Esophagus (tissue), 2 donors: ENCODE measurements around the gene ZGPAT. TPM values are rescaled to one million over a fixed set of nuclear protein-coding genes. Genes with fewer than 3 reads are reported as not detected.

Source experiments
- polyA plus RNA-seq, 2 donors: library from polyadenylated mRNA; stranded (reverse); fragments of 200-250 nt; gene quantifications; one replicate each; pipeline ENCODE4 v1.2.3, GENCODE V29; 2013
- donor health status: healthy with polysubstance abuse.
- donor health status: Bipolar disorder and iron deficiency.

Gene ZGPAT
- polyA plus RNA-seq, 2 donors = 24.4 to 38.9 TPM

Other genes starting within 250 kb of the ZGPAT start
- under 1 TPM; 0.01 to 0.06 TPM for gene KCNQ2, start 235.4 kb upstream of the ZGPAT start, polyA plus RNA-seq
- gene EEF1A2, start 209.0 kb upstream of the ZGPAT start, polyA plus RNA-seq = 1 to 10 TPM in 1 of 2 donors, under 1 TPM in 1; 0.86 to 7.3 TPM
- 1,000 to 10,000 TPM in 1 of 2 donors, 100 to 1,000 TPM in 1; 615 to 1,105 TPM for gene PPDPF, start 187.3 kb upstream of the ZGPAT start, polyA plus RNA-seq
- gene PTK6, start 170.7 kb upstream of the ZGPAT start, polyA plus RNA-seq = 10 to 100 TPM; 80.1 to 81.6 TPM
- under 1 TPM in 1 of 2 donors, not detected in 1; 0.04 TPM for gene SRMS, start 160.3 kb upstream of the ZGPAT start, polyA plus RNA-seq
- under 1 TPM; 0.07 to 0.26 TPM for gene FNDC11, start 153.9 kb upstream of the ZGPAT start, polyA plus RNA-seq
- 1 to 10 TPM; 7.2 to 8.3 TPM for gene HELZ2, start 133.8 kb upstream of the ZGPAT start, polyA plus RNA-seq
- 1 to 10 TPM; 7.6 to 8.8 TPM for gene GMEB2, start 80.9 kb upstream of the ZGPAT start, polyA plus RNA-seq
- 1 to 10 TPM; 3.7 to 6.1 TPM for gene STMN3, start 54.6 kb upstream of the ZGPAT start, polyA plus RNA-seq
- 10 to 100 TPM in 1 of 2 donors, 1 to 10 TPM in 1; 8.1 to 14.5 TPM for gene RTEL1, start 49.7 kb upstream of the ZGPAT start, polyA plus RNA-seq
- 10 to 100 TPM in 1 of 2 donors, 1 to 10 TPM in 1; 2.6 to 15.2 TPM for gene TNFRSF6B, start 11.4 kb upstream of the ZGPAT start, polyA plus RNA-seq
- 10 to 100 TPM; 33.9 to 35.4 TPM for gene ARFRP1, start 63 bp upstream of the ZGPAT start, polyA plus RNA-seq
- gene LIME1, start 28.6 kb downstream of the ZGPAT start, polyA plus RNA-seq = 10 to 100 TPM; 12.6 to 24.5 TPM
- 10 to 100 TPM; 43.8 to 77.5 TPM for gene SLC2A4RG, start 31.7 kb downstream of the ZGPAT start, polyA plus RNA-seq
- 1 to 10 TPM in 1 of 2 donors, under 1 TPM in 1; 0.68 to 1.0 TPM for gene ZBTB46, start 123.2 kb downstream of the ZGPAT start, polyA plus RNA-seq
- gene ABHD16B, start 153.5 kb downstream of the ZGPAT start, polyA plus RNA-seq = under 1 TPM; 0.42 to 0.92 TPM
- gene TPD52L2, start 157.2 kb downstream of the ZGPAT start, polyA plus RNA-seq = 100 to 1,000 TPM in 1 of 2 donors, 10 to 100 TPM in 1; 82.0 to 107 TPM
- gene DNAJC5, start 187.1 kb downstream of the ZGPAT start, polyA plus RNA-seq = 10 to 100 TPM; 42.9 to 59.4 TPM
- 10 to 100 TPM; 40.6 to 47.3 TPM for gene UCKL1, start 248.4 kb downstream of the ZGPAT start, polyA plus RNA-seq